GM23248 (cell line): Measurements from ENCODE around the gene ANKS6. TPM values are rescaled to one million over a fixed set of nuclear protein-coding genes. Genes with fewer than 3 reads are reported as not detected.

ENCODE experiments used
- DNase-seq: peaks from one replicate; pipeline ENCODE4 v3.0.0-alpha.2; 2015
- H2AFZ ChIP-seq: fragments of 200-600 bp; sonication (generic); 2 replicates; pipeline ENCODE4 v1.6.1; 2016; ENCODE audit warnings: antibody characterized with exemption
- H3F3A ChIP-seq: fragments of 200-600 bp; sonication (generic); 2 replicates; pipeline ENCODE4 v1.6.1; 2016; ENCODE audit warnings: mild to moderate bottlenecking, antibody characterized with exemption, mixed run types; ENCODE audit not compliant: insufficient read depth
- H3K27ac ChIP-seq: fragments of 200-600 bp; sonication (generic); 2 replicates; pipeline ENCODE4 v1.5.1; 2016; ENCODE audit warnings: mild to moderate bottlenecking
- H3K27me3 ChIP-seq: fragments of 200-600 bp; sonication (generic); replicated peaks from 2 replicates; pipeline ENCODE4 v1.6.1; 2016; ENCODE audit warnings: mild to moderate bottlenecking; ENCODE audit not compliant: insufficient read depth
- H3K36me3 ChIP-seq: fragments of 200-600 bp; sonication (generic); 2 replicates; pipeline ENCODE4 v1.6.1; 2016; ENCODE audit warnings: low read depth, mild to moderate bottlenecking
- H3K4me1 ChIP-seq: fragments of 200-600 bp; sonication (generic); 2 replicates; pipeline ENCODE4 v1.6.1; 2016; ENCODE audit warnings: mild to moderate bottlenecking; ENCODE audit not compliant: insufficient read depth
- H3K4me2 ChIP-seq: fragments of 200-600 bp; sonication (generic); one replicate; pipeline ENCODE4 v1.6.1; 2016; ENCODE audit warnings: mild to moderate bottlenecking; ENCODE audit not compliant: unreplicated experiment
- H3K4me3 ChIP-seq: fragments of 200-600 bp; sonication (generic); 2 replicates; pipeline ENCODE4 v1.5.1; 2016; ENCODE audit warnings: mild to moderate bottlenecking
- H3K79me2 ChIP-seq: fragments of 200-600 bp; sonication (generic); 2 replicates; pipeline ENCODE4 v1.6.1; 2016; ENCODE audit warnings: mild to moderate bottlenecking; ENCODE audit not compliant: insufficient read depth
- H3K9ac ChIP-seq: fragments of 200-600 bp; sonication (generic); 2 replicates; pipeline ENCODE4 v1.6.1; 2016; ENCODE audit warnings: mild to moderate bottlenecking
- H3K9me2 ChIP-seq: fragments of 200-600 bp; sonication (generic); 2 replicates; pipeline ENCODE4 v1.6.1; 2016; ENCODE audit warnings: mixed run types, mild to moderate bottlenecking, moderate library complexity; ENCODE audit not compliant: insufficient read depth
- H3K9me3 ChIP-seq: fragments of 200-600 bp; sonication (generic); one replicate; pipeline ENCODE4 v1.6.1; 2017; ENCODE audit warnings: low read depth
- H4K20me1 ChIP-seq: fragments of 200-600 bp; sonication (generic); 2 replicates; pipeline ENCODE4 v1.6.0; 2016; ENCODE audit not compliant: insufficient read depth
- EZH2 ChIP-seq: fragments of 200-600 bp; sonication (generic); IDR thresholded peaks from 2 replicates; pipeline ENCODE4 v1.6.1; 2018; ENCODE audit warnings: antibody characterized with exemption, mild to moderate bottlenecking; ENCODE audit not compliant: insufficient read depth, poor library complexity, severe bottlenecking
- EZH2phosphoT487 ChIP-seq: fragments of 200-600 bp; sonication (generic); IDR thresholded peaks from 2 replicates; pipeline ENCODE4 v1.6.1; 2018; ENCODE audit warnings: antibody characterized with exemption, moderate library complexity, mild to moderate bottlenecking, low read depth; ENCODE audit not compliant: insufficient read depth
- WGBS, 2 experiments: methylation state at CpG; one replicate each; pipeline ENCODE4 v1.1.6; 2015 to 2017; ENCODE audit warnings: low lambda C conversion rate in 2 of 2, low coverage in 1 of 2; ENCODE audit errors: missing lambda C conversion rate in 2 of 2; 5-methylcytosine and 5-hydroxymethylcytosine counted together
- in situ Hi-C: fragments of 300-500 bp; cut with MboI; formaldehyde crosslinking; loops from 2 replicates; pipeline ENCODE4 v1.15.0; 2020
- polyA plus RNA-seq: library from polyadenylated mRNA; unstranded; fragments of >200 nt; fragmentation: Nextera tagmentation; extraction: Ambion mirVana; gene quantifications from 2 replicates; pipeline ENCODE4 v1.2.1, GENCODE V29; 2016
- total RNA-seq: library from RNA; depleted of rRNA; stranded (reverse); fragments of >200 nt; shearing (Covaris generic); gene quantifications from 2 replicates; pipeline ENCODE4 v1.2.3, GENCODE V29; 2014

ANKS6 gene
- total and polyA plus RNA-seq, 2 experiments from 2014 or later, result 7.1 to 26.4 TPM

GRCh38 chr9:98742325-98743280 lies 53.8 kb downstream of the ANKS6 start:
- H3K4me1 ChIP-seq, result peaks cover 8% of the 10 kb centered on the region
- 76 to 79% methylated on average over 7 to 9 of the region's 10 CpGs for WGBS, 2 experiments
- peaks cover 11% of the 10 kb centered on the region; the same call in 1 of the 2 replicates for H3F3A ChIP-seq
- H3K36me3 ChIP-seq, result no peaks in the 10 kb centered on the region
- DNase-seq, result peak; percentile 73
- no peaks in the 10 kb centered on the region for H3K9me2 ChIP-seq
- TF ChIP-seq EZH2phosphoT487, result no peak
- TF ChIP-seq EZH2, result no peak
- no peaks in the 10 kb centered on the region for H4K20me1 ChIP-seq
- no peak overlapping the region for H3K9ac ChIP-seq
- no peak overlapping the region for H2AFZ ChIP-seq
- no peaks in the 10 kb centered on the region for H3K9me3 ChIP-seq
- no peaks in the 10 kb centered on the region for H3K79me2 ChIP-seq
- no peaks in the 10 kb centered on the region for H3K27me3 ChIP-seq
- H3K4me2 ChIP-seq, result no peak overlapping the region
- no peak overlapping the region for H3K4me3 ChIP-seq
- 0 out of 2 replicates have a peak overlapping the region, but pooled peaks have one; percentile 23 for H3K27ac ChIP-seq
- in situ Hi-C loops, result no loop called here

GRCh38 chr9:98740226-98740881 lies 56.0 kb downstream of the ANKS6 start:
- Histone ChIP-seq H3K9me2 (no peaks in the 10 kb centered on the region), H3K4me2 (no peak overlapping the region), H3K79me2 (no peaks in the 10 kb centered on the region), H3K4me1 (peaks cover 8% of the 10 kb centered on the region), H3K27ac (no peak overlapping the region), H2AFZ (no peak overlapping the region), H3K9me3 (no peaks in the 10 kb centered on the region), H3K4me3 (no peak overlapping the region), H3K36me3 (no peaks in the 10 kb centered on the region), H4K20me1 (no peaks in the 10 kb centered on the region), H3K27me3 (no peaks in the 10 kb centered on the region), H3F3A (peaks cover 11% of the 10 kb centered on the region; the same call in 1 of the 2 replicates), H3K9ac (no peak overlapping the region)
- no peak for DNase-seq
- in situ Hi-C loops, result no loop called here
- TF ChIP-seq EZH2, result no peak
- no peak for TF ChIP-seq EZH2phosphoT487
- WGBS, 2 experiments, result 95 to 96% methylated on average over 8 of the region's 8 CpGs

- 94 to 95% methylated on average over 3 of the region's 3 CpGs for WGBS, 2 experiments
- Histone ChIP-seq H3K27ac (no peak overlapping the region), H3K4me3 (no peak overlapping the region), H3K79me2 (no peaks in the 10 kb centered on the region), H3K36me3 (no peaks in the 10 kb centered on the region), H3K9me2 (no peaks in the 10 kb centered on the region), H3K4me1 (peaks cover 8% of the 10 kb centered on the region), H2AFZ (no peak overlapping the region), H3K9ac (no peak overlapping the region), H4K20me1 (no peaks in the 10 kb centered on the region), H3K27me3 (no peaks in the 10 kb centered on the region), H3K9me3 (no peaks in the 10 kb centered on the region), H3K4me2 (no peak overlapping the region), H3F3A (peaks cover 11% of the 10 kb centered on the region; the same call in 1 of the 2 replicates)
- TF ChIP-seq EZH2phosphoT487, result no peak
- TF ChIP-seq EZH2, result no peak
- DNase-seq, result no peak
- in situ Hi-C loops, result no loop called here
Measured at GRCh38 chr9:98738741-98739140, 57.6 kb downstream of the ANKS6 start.

- Histone ChIP-seq H3K9ac (no peak overlapping the region), H3K79me2 (no peaks in the 10 kb centered on the region), H3K4me3 (no peak overlapping the region), H3K9me3 (no peaks in the 10 kb centered on the region), H3K36me3 (no peaks in the 10 kb centered on the region), H3K4me1 (no peaks in the 10 kb centered on the region), H3K4me2 (no peak overlapping the region), H3F3A (no peaks in the 10 kb centered on the region), H4K20me1 (no peaks in the 10 kb centered on the region), H3K9me2 (no peaks in the 10 kb centered on the region), H3K27ac (no peak overlapping the region), H2AFZ (no peak overlapping the region), H3K27me3 (no peaks in the 10 kb centered on the region)
- in situ Hi-C loops, result no loop called here
- no peak for DNase-seq
- no peak for TF ChIP-seq EZH2phosphoT487
- no peak for TF ChIP-seq EZH2
- 56 to 61% methylated on average over 12 of the region's 12 CpGs for WGBS, 2 experiments
Measured at GRCh38 chr9:98736226-98736625, 60.1 kb downstream of the ANKS6 start.
